Middle frontal gyrus (tissue), 1 donor: ENCODE measurements around the gene SERPINB1.
"Not testable (repeated sequence)": the region's sequence is repeated elsewhere in the genome, so short reads cannot be mapped to it uniquely, and the experiment has no call there.

ENCODE experiments used
- DNase-seq: peaks from one replicate; pipeline ENCODE4 v3.0.0-alpha.2; 2015; ENCODE audit warnings: low spot score; ENCODE audit errors: extremely low spot score

Gene SERPINB1

GRCh38 chr6:2866171-2866846, 24.6 kb upstream of the SERPINB1 start:
- DNase-seq = no peak

GRCh38 chr6:2865694-2866151, 24.1 kb upstream of the SERPINB1 start:
- DNase-seq = no peak

GRCh38 chr6:2865270-2865669, 23.6 kb upstream of the SERPINB1 start:
- DNase-seq = no peak

- DNase-seq = no peak
Measured at GRCh38 chr6:2863901-2864300, 22.2 kb upstream of the SERPINB1 start.

GRCh38 chr6:2862712-2863181, 21.1 kb upstream of the SERPINB1 start:
- no peak for DNase-seq

- DNase-seq = no peak
Measured at GRCh38 chr6:2861822-2862164, 20.1 kb upstream of the SERPINB1 start.

- no peak for DNase-seq
Measured at GRCh38 chr6:2861060-2861821, 19.6 kb upstream of the SERPINB1 start.

GRCh38 chr6:2860706-2861059, 19.0 kb upstream of the SERPINB1 start:
- not testable (repeated sequence) for DNase-seq

GRCh38 chr6:2859798-2860705, 18.4 kb upstream of the SERPINB1 start:
- not testable (repeated sequence) for DNase-seq

GRCh38 chr6:2859185-2859700, 17.6 kb upstream of the SERPINB1 start:
- no peak for DNase-seq

GRCh38 chr6:2857580-2858337, 16.1 kb upstream of the SERPINB1 start:
- DNase-seq = no peak

- DNase-seq = no peak
Measured at GRCh38 chr6:2857185-2857579, 15.5 kb upstream of the SERPINB1 start.

GRCh38 chr6:2855061-2855519, 13.4 kb upstream of the SERPINB1 start:
- no peak for DNase-seq

GRCh38 chr6:2854396-2854982, 12.8 kb upstream of the SERPINB1 start:
- DNase-seq = no peak

- DNase-seq = no peak
Measured at GRCh38 chr6:2853769-2854395, 12.2 kb upstream of the SERPINB1 start.

- DNase-seq = not testable (repeated sequence)
Measured at GRCh38 chr6:2853378-2853768, 11.7 kb upstream of the SERPINB1 start.

GRCh38 chr6:2852921-2853322, 11.3 kb upstream of the SERPINB1 start:
- DNase-seq = no peak

GRCh38 chr6:2852514-2852855, 10.8 kb upstream of the SERPINB1 start:
- no peak for DNase-seq

GRCh38 chr6:2851727-2852513, 10.3 kb upstream of the SERPINB1 start:
- no peak for DNase-seq
